ENCODE measurements around the gene RXRG. TPM values are rescaled to one million over a fixed set of nuclear protein-coding genes. Genes with fewer than 3 reads are reported as not detected.

Gene RXRG
- polyA plus RNA-seq, 1 donor (not counting 4 experiments of a cell fraction or from before 2014, with no cell fraction given), result not detected

- H3K36me3 ChIP-seq (ENCODE audit: control insufficient read depth in 2 of 2, extremely low read depth in 1 of 2, insufficient read depth in 2 of 2, low read length in 2 of 2), result no peaks in the 10 kb centered on the region
- FAIRE-seq (no peak), DNase-seq (ENCODE audit: low read depth, low spot score) (no peak)
- H3K9me3 ChIP-seq (ENCODE audit: control insufficient read depth, low read depth, low read length), result no peaks in the 10 kb centered on the region
- H3K79me2 ChIP-seq (ENCODE audit: control insufficient read depth, insufficient read depth, low read length), result no peaks in the 10 kb centered on the region
- no peaks in the 10 kb centered on the region for H3K4me1 ChIP-seq (ENCODE audit: control insufficient read depth, extremely low read depth, insufficient read depth, low read length)
- dilution Hi-C loops (cut with MboI; ENCODE audit: extremely low pct_ligation_motif_present, low sequenced_read_pairs), result loop anchor here (10.0 kb wide), 1 partner anchor 199 kb away; no protein-coding TSS in a partner anchor
- H3K9me1 ChIP-seq (ENCODE audit: control insufficient read depth, extremely low read depth, insufficient read depth, low read length), result no peaks in the 10 kb centered on the region
- no peak for TF ChIP-seq EZH2 (IDR thresholded peaks at IDR 0.05; ENCODE audit: low read length)
- no peak overlapping the region for H3K9ac ChIP-seq (ENCODE audit: control insufficient read depth, extremely low read depth, insufficient read depth, low read length)
- no peak overlapping the region for H3K4me2 ChIP-seq (ENCODE audit: control insufficient read depth, extremely low read depth, insufficient read depth, low read depth, low read length)
- H4K20me1 ChIP-seq (ENCODE audit: control insufficient read depth, extremely low read depth, insufficient read depth, low read length), result no peaks in the 10 kb centered on the region
- no peak overlapping the region for H3K27ac ChIP-seq (ENCODE audit: control insufficient read depth, insufficient read depth, low read length)
- no peak overlapping the region for H2AFZ ChIP-seq (ENCODE audit: control insufficient read depth, low read length)
- peaks cover 66% of the 10 kb centered on the region for H3K27me3 ChIP-seq (ENCODE audit: control insufficient read depth, extremely low read depth, insufficient read depth, low read length)
- H3K4me3 ChIP-seq (ENCODE audit: control insufficient read depth in 2 of 3, extremely low read depth in 1 of 3, insufficient read depth in 2 of 3, low read depth in 1 of 3, low read length in 3 of 3), result no peak overlapping the region
Observed at GRCh38 chr1:165395478-165395877, 49.4 kb downstream of the RXRG start.

GRCh38 chr1:165392634-165393571 lies 52.0 kb downstream of the RXRG start:
- Histone ChIP-seq H3K27ac (ENCODE audit: control insufficient read depth, insufficient read depth, low read length) (no peak overlapping the region), H3K9ac (ENCODE audit: control insufficient read depth, extremely low read depth, insufficient read depth, low read length) (no peak overlapping the region), H4K20me1 (ENCODE audit: control insufficient read depth, extremely low read depth, insufficient read depth, low read length) (no peaks in the 10 kb centered on the region), H3K36me3 (ENCODE audit: control insufficient read depth in 2 of 2, extremely low read depth in 1 of 2, insufficient read depth in 2 of 2, low read length in 2 of 2) (no peaks in the 10 kb centered on the region), H2AFZ (ENCODE audit: control insufficient read depth, low read length) (no peak overlapping the region), H3K27me3 (ENCODE audit: control insufficient read depth, extremely low read depth, insufficient read depth, low read length) (peaks cover 70% of the 10 kb centered on the region), H3K4me3 (ENCODE audit: control insufficient read depth in 2 of 3, extremely low read depth in 1 of 3, insufficient read depth in 2 of 3, low read depth in 1 of 3, low read length in 3 of 3) (no peak overlapping the region), H3K79me2 (ENCODE audit: control insufficient read depth, insufficient read depth, low read length) (no peaks in the 10 kb centered on the region), H3K4me1 (ENCODE audit: control insufficient read depth, extremely low read depth, insufficient read depth, low read length) (no peaks in the 10 kb centered on the region), H3K9me1 (ENCODE audit: control insufficient read depth, extremely low read depth, insufficient read depth, low read length) (no peaks in the 10 kb centered on the region), H3K4me2 (ENCODE audit: control insufficient read depth, extremely low read depth, insufficient read depth, low read depth, low read length) (peak overlapping the region; percentile 31), H3K9me3 (ENCODE audit: control insufficient read depth, low read depth, low read length) (no peaks in the 10 kb centered on the region)
- DNase-seq (ENCODE audit: low read depth, low spot score), result peak; percentile 73
- dilution Hi-C loops (cut with MboI; ENCODE audit: extremely low pct_ligation_motif_present, low sequenced_read_pairs), result loop anchor here (10.0 kb wide), 1 partner anchor 202 kb away; no protein-coding TSS in a partner anchor
- TF ChIP-seq EZH2 (IDR thresholded peaks at IDR 0.05; ENCODE audit: low read length) (no peak), CTCF (optimal IDR thresholded peaks at IDR 0.05 in 1 of 3, IDR thresholded peaks at IDR 0.05 in 1 of 3, conservative IDR thresholded peaks at IDR 0.05 in 1 of 3; ENCODE audit: extremely low read depth in 1 of 3, insufficient read depth in 2 of 3, low read length in 3 of 3) (peak; percentile 86 to 92 (median 91))
- peak; percentile 67 for FAIRE-seq
